Activated B cell treated with CpG ODN at 0.5 μM for 24 hours (primary cell): Measurements from ENCODE around the gene LYZL1. TPM values are rescaled to one million over a fixed set of nuclear protein-coding genes. Genes with fewer than 3 reads are reported as not detected.

Experiments used
- ATAC-seq: fragments of 200-7000 bp; cut with Tn5 transposase; one replicate; pipeline ENCODE4 v1.10.0; 2021; ENCODE audit warnings: low read depth, mild to moderate bottlenecking, moderate library complexity
- CTCF ChIA-PET: fragments of 350-600 bp; sonication (Branson Sonifier 250); formaldehyde crosslinking; loops from one replicate; lab custom pipeline; 2021; ENCODE audit warnings: antibody characterized with exemption; lab: Charles Lee
- POLR2A ChIA-PET: fragments of 350-600 bp; sonication (Branson Sonifier 250); formaldehyde crosslinking; loops from one replicate; lab custom pipeline; 2021; ENCODE audit warnings: antibody characterized with exemption; lab: Charles Lee
- DNase-seq: peaks from one replicate; pipeline ENCODE4 v3.0.0; 2022
- H3K27ac Mint-ChIP-seq: one replicate; pipeline ENCODE4 v1.8.0; 2020; ENCODE audit warnings: mixed read lengths
- H3K27me3 Mint-ChIP-seq: one replicate; pipeline ENCODE4 v1.8.0; 2021; ENCODE audit warnings: mixed read lengths
- H3K36me3 Mint-ChIP-seq: one replicate; pipeline ENCODE4 v1.8.0; 2021; ENCODE audit warnings: low read depth, mixed read lengths
- H3K4me1 Mint-ChIP-seq: one replicate; pipeline ENCODE4 v1.8.0; 2021; ENCODE audit warnings: mixed read lengths
- H3K4me3 Mint-ChIP-seq: one replicate; pipeline ENCODE4 v1.8.0; 2020; ENCODE audit warnings: mild to moderate bottlenecking, mixed read lengths
- H3K9me3 Mint-ChIP-seq: one replicate; pipeline ENCODE4 v1.8.0; 2020; ENCODE audit warnings: mixed read lengths
- intact Hi-C: fragments of 100-400 bp; cut with micrococcal nuclease; formaldehyde crosslinking; loops from one replicate; pipeline ENCODE4 v1.15.1; 2024
- total RNA-seq: library from RNA; stranded (reverse); gene quantifications from 2 replicates; pipeline ENCODE4 v1.2.3, GENCODE V29; 2022
- TF ChIP-seq, protein P1 (sequence below): fragments of 200-600 bp; IDR thresholded peaks from one replicate; pipeline ENCODE4 v1.8.0; 2022; ENCODE audit warnings: antibody characterized with exemption, mild to moderate bottlenecking

LYZL1 gene
- total RNA-seq, 1 donor from 2014 or later = not detected

DNA sequence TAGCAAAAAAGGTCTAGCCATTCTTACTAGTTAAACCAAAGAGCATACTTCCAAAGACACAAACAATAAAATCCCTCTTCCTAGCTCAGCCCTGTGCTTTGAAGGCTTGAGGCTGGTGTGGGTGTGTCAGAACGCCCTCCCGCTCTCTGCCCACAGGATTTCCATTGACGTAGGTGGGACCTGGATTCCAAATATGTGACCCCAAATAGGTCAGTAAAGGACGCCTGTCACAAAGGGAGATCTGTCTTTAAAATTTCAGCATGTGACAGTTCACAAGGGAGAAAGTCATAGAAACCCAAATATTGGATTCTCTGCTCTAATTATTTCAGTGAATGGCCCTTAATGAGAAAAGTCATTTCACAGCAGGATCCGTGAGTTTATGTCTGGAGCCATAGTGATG, 39.9 kb upstream of the LYZL1 start:
- TF ChIP-seq, protein P1, sequence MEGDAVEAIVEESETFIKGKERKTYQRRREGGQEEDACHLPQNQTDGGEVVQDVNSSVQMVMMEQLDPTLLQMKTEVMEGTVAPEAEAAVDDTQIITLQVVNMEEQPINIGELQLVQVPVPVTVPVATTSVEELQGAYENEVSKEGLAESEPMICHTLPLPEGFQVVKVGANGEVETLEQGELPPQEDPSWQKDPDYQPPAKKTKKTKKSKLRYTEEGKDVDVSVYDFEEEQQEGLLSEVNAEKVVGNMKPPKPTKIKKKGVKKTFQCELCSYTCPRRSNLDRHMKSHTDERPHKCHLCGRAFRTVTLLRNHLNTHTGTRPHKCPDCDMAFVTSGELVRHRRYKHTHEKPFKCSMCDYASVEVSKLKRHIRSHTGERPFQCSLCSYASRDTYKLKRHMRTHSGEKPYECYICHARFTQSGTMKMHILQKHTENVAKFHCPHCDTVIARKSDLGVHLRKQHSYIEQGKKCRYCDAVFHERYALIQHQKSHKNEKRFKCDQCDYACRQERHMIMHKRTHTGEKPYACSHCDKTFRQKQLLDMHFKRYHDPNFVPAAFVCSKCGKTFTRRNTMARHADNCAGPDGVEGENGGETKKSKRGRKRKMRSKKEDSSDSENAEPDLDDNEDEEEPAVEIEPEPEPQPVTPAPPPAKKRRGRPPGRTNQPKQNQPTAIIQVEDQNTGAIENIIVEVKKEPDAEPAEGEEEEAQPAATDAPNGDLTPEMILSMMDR = no peak
- Mint-ChIP-seq H3K36me3 (no peaks in the 10 kb centered on the region), H3K9me3 (no peaks in the 10 kb centered on the region), H3K4me3 (no peak overlapping the region), H3K4me1 (no peaks in the 10 kb centered on the region), H3K27me3 (peaks cover 7% of the 10 kb centered on the region), H3K27ac (no peak overlapping the region)
- CTCF ChIA-PET = no interaction called here
- DNase-seq = no peak
- no peak for ATAC-seq
- POLR2A ChIA-PET = no interaction called here
- intact Hi-C loops = no loop called here

GRCh38 chr10:29250066-29250465, 38.8 kb upstream of the LYZL1 start:
- H3K9me3 Mint-ChIP-seq = no peaks in the 10 kb centered on the region
- TF ChIP-seq, protein P1 = no peak
- H3K27me3 Mint-ChIP-seq = peaks cover 8% of the 10 kb centered on the region
- H3K4me3 Mint-ChIP-seq = no peak overlapping the region
- ATAC-seq (no peak), DNase-seq (no peak)
- intact Hi-C loops = no loop called here
- POLR2A ChIA-PET = no interaction called here
- H3K36me3 Mint-ChIP-seq = no peaks in the 10 kb centered on the region
- no peaks in the 10 kb centered on the region for H3K4me1 Mint-ChIP-seq
- no peak overlapping the region for H3K27ac Mint-ChIP-seq
- CTCF ChIA-PET = no interaction called here

DNA sequence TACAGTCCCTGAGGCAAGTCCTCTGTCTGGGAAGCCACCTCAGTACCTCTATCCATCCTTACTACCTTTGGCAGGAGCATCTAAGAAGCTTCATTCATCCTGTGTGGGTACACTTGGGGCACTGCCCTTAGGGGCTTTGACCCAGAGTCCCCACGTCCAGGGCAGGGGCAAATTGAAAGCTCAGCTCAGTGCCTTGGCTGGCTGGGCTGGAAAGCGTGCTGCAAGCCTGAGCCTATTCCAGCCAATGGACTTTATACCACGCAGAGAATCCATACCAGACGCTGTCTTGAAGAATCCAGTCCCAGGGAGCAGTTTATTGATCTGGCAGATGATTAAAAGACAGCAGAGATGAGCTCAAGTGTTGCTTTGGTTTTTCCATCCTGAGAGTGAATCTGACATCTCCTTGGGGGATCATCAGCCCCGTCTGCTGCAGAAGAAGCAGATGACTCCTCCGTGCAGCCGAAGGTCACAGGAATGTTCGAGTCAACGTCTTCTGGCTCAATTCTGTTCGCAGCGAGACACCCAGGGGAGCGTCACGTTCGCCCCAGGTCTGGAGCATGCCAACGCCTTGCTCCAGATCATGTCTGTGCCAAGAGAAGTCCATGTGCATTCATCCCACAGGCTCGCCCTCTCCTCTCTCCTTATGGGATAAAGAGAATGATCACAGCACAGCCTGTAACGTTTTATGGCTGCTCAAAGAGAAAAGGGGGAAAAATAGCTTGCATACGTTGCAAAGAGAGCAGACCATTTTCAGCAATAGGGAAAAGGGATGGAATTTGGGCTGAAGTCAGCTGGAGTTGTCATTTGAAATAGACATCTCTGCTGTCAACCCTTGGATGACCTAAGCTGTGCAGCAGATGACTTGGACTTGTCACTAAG, 35.8 kb upstream of the LYZL1 start:
- Mint-ChIP-seq H3K9me3 (no peaks in the 10 kb centered on the region), H3K4me1 (no peaks in the 10 kb centered on the region), H3K27ac (no peak overlapping the region), H3K4me3 (no peak overlapping the region), H3K36me3 (no peaks in the 10 kb centered on the region), H3K27me3 (peaks cover 8% of the 10 kb centered on the region)
- ATAC-seq = no peak
- ChIA-PET CTCF (no interaction called here), POLR2A (no interaction called here)
- intact Hi-C loops = no loop called here
- DNase-seq = no peak
- TF ChIP-seq, protein P1 = no peak

GRCh38 chr10:29253690-29254029, 35.2 kb upstream of the LYZL1 start:
- no peak overlapping the region for H3K4me3 Mint-ChIP-seq
- no peak for ATAC-seq

More at GRCh38 chr10:29253690-29254029, 35.2 kb upstream of the LYZL1 start:
- Mint-ChIP-seq H3K9me3 (no peaks in the 10 kb centered on the region), H3K27ac (no peak overlapping the region), H3K36me3 (no peaks in the 10 kb centered on the region), H3K27me3 (peaks cover 8% of the 10 kb centered on the region), H3K4me1 (no peaks in the 10 kb centered on the region)
- no peak for DNase-seq
- TF ChIP-seq, protein P1 = no peak
- ChIA-PET CTCF (no interaction called here), POLR2A (no interaction called here)
- intact Hi-C loops = no loop called here
